HT-29 (cell line): ENCODE results near the gene FMO5. TPM values are rescaled to one million over a fixed set of nuclear protein-coding genes. Genes with fewer than 3 reads are reported as not detected.
"Not testable (repeated sequence)": the region's sequence is repeated elsewhere in the genome, so short reads cannot be mapped to it uniquely, and the experiment has no call there.

ENCODE experiments used
- DNase-seq: peaks from one replicate; pipeline ENCODE4 v3.0.0-alpha.2; 2015; ENCODE audit warnings: low spot score
- total RNA-seq: library from RNA; depleted of rRNA; stranded (reverse); fragments of >200 nt; shearing (Covaris generic); gene quantifications from 2 replicates; pipeline ENCODE4 v1.2.3, GENCODE V29; 2014

Gene FMO5
- total RNA-seq, 1 experiment from 2014 or later: 1.4 TPM

DNA sequence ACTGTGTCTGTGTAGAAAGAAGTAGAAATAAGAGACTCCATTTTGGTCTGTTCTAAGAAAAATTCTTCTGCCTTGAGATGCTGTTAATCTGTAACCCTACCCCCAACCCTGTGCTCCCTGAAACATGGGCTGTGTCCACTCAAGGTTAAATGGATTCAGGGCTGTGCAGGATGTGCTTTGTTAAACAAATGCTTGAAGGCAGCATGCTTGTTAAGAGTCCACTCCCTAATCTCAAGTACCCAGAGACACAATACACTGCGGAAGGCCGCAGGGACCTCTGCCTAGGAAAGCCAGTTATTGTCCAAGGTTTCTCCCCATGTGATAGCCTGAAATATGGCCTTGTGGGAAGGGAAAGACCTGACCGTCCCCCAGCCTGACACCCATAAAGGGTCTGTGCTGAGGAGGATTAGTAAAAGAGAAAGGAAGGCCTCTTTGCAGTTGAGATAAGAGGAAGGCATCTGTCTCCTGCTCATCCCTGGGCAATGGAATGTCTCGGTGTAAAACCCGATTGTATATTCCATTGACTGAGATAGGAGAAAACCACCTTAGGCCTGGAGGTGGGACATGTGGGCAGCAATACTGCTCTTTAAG is 15.1 kb upstream of the FMO5 start:
- DNase-seq: not testable (repeated sequence)

DNA sequence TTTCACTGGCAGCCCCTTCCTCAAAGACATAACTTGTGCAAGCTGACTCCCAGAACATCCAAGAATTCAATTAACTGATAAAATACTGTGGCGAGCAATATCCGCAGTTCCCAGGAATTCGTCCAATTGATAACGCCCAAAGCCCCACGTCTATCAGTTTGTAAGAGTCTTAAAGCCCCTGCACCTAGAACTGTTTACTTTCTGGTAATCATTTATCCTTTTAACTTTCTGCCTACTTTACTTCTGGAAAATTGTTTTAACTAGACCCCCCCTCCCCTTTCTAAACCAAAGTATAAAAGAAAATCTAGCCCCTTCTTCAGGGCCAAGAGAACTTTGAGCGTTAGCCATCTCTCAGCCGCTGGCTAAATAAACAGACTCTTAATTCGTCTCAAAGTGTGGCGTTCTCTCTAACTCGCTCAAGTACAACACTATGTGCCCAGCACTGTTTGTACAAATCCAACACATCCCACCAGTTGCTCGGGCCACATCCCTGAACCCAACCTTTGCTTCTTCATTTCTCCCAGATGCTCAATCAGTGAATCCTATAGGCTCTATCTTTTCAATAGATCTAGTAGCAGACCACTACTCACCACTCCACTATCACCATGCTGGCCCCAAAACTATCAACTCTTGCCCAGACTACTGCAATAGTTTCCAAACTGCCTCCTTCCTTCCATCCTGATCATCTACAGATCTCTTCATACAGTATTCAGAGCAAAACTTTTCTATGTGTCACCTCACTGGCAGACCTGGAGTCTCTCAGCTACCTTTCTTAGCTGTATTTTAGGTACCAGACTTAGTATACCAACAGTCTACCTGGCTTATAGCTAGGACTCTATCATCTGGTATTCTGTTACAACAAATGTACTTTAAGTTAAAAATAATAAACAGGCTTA is 14.0 kb upstream of the FMO5 start:
- DNase-seq: no peak

DNA sequence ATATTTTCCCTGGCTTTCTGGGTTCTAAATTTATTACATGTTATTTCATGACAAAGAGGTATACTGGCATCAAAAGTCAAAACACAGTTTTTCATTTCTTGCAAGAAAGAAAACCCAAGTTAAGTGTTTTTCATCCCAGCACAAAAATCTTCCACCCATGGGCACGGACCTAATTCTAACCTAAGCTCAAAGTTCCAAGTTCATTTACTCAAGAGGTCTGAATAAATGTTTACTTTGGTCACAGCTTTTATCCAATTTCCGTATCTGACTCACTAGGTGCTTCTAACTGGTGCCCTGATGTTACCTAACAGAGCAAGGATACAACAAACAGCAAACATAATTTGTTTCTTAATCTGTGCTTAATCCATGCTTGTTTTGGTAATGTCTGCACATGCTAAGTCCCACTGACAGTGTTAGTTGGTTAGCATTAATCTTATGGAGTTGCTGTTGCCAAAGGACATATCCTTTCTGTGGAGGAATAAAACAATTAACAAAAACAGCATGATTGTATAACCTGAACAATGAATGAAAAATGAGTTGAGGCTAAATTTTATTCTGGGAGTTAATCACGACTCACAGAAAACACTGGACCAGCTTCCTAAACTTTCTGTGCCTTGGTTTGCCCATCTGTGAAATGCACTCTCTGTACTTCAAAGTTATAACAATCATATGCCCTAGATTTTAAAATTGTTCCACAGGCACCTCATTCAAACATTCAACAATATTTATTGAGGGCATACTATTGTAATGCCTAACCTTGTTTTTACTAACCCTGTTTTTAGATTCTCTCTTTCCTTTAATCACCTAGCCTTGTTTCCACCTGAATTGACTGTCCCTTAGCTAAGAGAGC is 13.1 kb upstream of the FMO5 start:
- DNase-seq: peak; percentile 64

DNA sequence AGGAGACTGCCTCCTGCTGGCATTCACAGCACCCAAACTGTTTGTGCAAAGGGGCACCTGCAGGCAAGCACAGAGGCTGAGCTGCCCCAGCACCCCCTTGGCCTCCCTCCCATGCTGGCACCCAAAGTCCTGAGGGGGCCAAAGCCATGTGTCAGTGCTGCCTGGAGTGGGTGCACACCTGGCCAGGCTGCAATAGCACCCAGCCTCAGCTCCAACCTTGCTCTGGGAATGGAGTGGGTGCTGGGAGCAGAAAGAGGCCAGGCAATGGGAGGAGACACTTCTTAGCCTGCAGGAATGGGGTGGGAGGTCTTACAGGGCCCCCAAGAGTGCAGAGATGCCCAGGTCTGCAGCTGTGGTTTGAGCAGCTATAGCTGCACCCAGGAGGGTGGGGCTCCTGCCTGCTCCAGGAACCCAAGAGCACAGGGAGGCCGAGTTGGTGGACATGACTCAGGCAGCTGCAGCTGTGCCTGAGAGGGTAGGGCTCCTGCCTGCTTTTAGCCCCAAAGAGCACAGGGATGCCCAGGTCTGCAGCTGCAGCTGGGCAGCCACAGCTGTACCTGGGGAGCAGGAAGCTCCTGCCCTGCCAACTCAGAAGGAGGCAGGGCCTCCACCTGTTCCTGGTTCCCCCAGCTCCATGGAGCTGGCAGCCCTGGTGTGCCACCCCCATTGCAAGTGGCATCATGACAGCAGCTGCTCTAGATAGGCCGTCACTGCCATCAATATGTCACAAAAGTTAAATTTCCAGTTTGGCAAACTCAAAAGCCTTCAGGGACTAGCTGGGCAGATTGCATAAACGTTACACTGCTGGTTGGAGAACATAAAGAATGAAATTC is 12.0 kb upstream of the FMO5 start:
- peak; percentile 48 for DNase-seq

DNA sequence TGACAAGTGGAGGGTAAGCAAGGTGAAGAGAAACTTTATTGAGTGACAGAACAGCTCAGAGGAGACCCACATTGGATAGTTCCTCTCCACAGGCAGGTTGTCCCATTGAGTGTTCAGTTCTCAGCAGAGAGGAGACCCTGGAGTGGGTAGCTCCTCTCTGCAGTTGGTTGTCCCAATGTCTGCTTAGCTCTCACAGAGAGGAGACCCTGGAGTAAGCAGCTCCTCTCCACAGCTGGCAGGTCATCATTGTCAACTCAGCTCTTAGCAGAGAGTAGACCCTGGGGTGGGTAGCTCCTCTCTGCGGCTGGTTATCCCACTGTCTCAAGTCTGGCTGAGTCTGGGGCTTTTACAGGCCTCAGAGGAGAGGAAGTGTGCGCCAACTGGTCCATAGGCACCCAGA is 11.3 kb upstream of the FMO5 start:
- DNase-seq: no peak

DNA sequence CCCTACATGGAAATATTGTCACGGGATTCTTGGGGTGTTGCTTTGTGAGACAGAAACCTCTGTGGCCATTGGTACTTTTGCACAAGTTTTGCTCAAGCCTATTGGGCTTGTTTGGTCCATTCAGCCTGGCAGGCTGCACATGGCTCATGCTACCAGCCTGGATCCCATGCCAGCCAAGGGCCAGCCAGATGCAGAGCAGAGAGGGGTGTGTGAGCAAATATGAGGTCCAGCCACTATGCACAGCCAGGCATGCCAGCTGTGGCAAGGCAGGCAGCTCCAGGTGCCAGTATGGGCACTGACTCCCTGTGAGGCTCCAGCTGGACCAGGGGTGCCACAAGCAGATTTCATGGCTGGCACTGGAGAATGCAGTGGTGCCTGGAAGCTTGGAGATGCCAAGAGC is 10.7 kb upstream of the FMO5 start:
- no peak for DNase-seq

DNA sequence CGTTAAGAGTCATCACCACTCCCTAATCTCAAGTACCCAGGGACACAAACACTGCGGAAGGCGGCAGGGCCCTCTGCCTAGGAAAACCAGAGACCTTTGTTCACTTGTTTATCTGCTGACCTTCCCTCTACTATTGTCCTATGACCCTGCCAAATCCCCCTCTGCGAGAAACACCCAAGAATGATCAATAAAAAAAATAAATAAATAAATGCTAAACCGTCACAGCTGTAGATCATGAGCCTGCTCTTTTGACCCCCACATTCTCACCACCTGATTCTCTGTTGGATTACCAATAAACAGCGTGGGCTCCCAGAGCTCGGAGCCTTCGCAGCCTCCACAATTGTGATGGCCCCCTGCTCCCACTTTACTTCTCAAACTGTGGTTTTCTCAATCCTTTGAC is 8.8 kb upstream of the FMO5 start:
- DNase-seq: not testable (repeated sequence)

DNA sequence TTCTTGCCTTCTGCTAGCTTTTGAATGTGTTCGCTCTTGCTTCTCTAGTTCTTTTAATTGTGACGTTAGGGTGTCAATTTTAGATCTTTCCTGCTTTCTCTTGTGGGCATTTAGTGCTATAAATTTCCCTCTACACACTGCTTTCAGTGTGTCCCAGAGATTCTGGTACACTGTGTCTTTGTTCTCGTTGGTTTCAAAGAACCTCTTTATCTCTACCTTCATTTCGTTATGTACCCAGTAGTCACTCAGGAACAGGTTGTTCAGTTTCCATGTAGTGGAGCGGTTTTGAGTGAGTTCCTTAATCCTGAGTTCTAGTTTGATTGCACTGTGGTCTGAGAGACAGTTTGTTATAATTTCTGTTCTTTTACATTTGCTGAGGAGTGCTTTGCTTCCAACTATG is 5.9 kb upstream of the FMO5 start:
- DNase-seq: not testable (repeated sequence)

DNA sequence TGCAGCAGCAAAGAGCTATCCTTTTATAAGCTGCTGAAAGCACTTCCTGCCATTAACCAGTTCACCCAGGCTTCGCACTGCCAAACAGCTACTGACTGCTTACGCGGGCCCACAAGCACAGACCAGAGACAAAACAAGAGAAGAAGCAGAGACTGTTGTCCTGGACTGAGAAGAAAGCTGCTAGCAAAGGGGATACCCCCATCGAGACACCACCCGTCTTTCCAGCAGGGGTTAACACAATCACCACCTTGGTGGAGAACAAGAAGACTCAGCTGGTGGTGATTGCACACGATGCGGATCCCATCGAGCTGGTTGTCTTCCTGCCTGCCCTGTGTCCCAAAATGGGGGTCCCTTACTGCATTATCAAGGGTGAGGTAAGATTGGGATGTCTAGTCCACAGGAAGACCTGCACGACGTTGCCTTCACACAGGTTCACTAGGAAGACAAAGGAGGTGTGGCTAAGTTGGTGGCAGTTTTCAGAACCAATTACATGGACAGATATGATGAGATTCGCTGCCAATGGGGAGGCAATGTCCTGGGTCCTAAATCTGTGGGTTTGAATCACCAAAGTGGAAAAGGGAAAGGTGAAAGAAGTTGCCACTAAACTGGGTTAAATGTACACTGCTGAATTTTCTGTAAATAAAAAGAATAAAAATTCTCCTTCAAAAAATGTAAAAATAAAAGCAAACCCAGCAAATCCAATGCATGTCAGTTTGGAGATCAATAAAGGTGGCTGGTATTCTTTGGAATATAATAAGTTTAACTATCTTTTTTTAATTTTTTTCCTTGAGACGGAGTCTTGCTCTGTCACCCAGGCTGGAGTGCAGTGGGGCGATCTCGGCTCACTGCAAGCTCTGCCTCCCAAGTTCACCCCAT is 1.2 kb downstream of the FMO5 start:
- DNase-seq: no peak

DNA sequence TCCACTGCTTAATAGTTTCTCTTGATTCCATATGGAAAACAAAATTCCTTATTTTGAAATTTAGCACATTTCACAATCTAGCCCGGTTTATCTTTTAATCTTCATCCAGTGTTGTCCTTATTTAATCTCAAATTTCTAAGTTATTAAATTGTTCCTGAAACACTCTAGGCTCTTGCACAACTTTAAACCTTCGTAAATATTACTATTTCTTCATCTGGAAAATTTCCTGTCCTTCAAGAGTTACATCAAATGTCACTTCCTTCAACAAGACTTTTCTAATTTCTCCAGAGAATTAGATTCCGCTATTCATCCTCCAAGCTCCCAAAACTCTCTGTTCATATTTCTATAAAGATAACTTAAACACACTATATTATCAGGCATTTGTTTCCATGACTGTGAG is 6.5 kb downstream of the FMO5 start:
- no peak for DNase-seq

DNA sequence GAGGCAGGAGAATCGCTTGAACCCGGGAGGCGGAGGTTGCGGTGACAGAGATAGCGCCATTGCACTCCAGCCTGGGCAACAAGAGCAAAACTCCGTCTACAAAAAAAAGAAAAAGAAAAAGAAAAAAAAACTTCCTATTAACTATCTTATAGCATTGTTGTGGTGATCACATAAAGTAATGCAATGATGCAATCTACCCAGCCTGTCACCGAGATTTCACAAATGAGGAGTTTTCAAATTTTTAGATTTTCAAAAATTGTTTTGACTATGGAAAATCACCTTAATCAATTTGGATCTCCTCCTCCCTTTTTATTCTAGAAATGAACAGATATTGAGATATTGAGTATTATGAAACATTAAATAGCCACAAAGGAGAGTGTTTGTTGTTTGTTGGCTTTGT is 8.0 kb downstream of the FMO5 start:
- no peak for DNase-seq

DNA sequence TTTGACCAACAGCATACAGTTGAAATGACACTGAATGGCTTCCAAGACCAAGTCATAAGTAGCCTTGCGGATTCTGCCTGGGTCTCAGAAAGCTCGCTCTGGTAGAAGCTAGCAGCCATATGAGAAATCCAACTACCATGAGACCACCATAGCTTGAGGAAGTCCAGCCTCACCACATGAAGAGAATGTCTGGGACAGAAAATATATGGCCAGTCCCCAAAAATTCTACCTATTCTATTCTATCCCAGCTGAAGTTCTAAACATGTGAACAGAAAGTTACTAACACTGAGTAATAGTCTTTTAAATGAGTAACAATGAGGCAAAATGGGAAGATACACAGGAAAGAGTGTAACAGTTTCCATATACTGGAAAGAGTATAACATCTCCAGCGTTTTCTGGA is 9.0 kb downstream of the FMO5 start:
- no peak for DNase-seq

DNA sequence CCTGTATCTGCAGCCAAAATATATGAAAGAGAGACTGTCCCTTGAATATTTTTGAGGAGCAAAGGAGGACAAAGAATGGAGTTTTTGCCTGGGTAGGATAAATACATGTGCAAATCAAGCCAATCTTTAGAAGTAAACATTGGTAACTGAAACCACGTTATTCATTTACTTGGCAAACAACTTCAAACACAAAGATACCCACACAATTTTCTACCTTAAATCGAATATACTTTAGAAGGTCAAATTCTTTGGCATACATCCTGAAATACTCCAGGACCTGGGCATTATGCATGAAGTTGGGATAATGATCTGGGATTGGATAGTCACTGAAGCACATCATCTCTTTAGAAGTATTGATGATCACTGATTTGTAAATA is 9.6 kb downstream of the FMO5 start:
- no peak for DNase-seq

DNA sequence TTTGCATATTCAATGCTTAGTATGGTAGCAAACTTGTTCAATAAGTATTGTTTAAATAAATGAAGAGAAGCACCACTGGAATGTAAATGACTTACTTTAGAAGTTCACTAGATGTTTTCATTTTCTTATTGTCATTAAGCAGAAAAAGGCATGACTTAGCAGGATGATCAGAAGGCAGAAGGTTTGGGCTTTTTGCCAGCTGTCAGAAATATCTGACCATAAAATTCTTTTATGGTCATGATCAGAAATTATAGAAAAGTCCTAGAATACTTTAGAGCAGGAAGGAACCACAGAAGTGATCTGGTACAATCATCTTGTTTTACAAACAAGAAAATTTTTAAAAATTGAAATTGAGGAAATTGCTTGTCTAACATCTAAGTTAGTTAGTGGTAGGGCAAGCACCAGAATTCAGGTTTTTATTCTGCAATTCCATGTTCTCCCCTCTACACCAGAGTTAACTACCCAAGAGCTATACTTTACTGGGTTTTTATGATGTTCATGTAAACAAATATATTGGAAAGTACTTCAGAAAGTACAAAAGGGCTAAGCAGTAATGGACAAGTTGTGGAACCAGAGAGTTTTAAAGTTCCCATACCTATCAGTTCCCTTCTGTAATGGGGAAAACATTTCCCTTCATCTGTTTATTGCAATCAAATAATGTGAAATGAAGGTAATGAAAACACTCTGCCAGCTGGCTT is 10.1 kb downstream of the FMO5 start:
- peak; percentile 11 for DNase-seq

DNA sequence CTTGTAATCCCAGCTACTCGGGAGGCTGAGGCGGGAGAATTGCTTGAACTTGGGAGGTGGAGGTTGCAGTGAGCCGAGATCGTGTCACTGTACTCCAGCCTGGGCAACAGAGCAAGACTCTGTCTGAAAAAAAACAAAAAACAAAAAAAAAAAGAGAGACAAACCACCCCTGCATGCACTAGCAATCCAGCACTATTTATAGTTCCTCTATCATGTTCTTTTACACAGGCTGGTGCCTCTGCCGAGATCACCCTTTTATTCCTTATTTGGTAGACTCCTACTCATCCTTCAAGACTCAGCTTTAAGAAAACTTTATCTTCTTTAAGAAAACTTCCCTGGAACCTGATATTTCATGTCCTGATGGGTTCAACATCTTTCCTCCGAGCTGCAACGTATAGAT is 10.8 kb downstream of the FMO5 start:
- no peak for DNase-seq

DNA sequence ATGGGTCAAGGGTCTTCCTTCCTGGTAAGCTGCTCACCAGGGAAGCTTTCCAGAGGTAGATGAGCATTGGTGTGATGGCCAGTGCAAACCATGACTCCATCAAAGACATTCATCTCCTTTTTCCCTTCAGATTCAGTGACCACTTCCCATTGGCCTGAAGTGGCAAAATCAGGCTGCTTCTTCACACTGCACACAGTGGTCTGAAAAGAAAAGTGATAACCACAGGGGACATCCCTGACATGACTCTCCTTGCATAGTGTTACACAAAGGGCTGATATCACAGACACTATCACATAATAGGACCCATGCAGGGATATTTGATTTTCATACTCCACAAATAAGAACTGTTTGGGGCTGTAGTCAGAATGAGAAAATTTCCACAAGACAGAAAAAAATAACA is 11.9 kb downstream of the FMO5 start:
- no peak for DNase-seq

DNA sequence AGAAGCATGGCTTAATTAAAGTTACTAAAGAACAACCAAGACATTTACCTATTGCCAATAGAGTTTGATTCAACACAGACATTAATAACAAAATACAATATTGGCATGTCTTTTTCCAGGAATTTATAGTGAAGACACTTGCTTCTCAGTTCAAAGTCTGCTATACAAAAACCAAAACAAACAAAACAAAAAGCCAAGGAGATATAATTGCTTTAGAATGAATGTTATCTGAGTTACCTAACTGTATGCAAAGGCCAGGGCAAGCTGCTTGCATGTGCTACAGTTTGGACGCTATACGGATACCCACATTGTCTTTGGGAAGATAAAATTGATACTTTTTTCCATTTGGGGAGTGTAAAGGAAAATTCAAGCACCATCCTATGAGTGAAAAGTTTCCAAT is 13.6 kb downstream of the FMO5 start:
- DNase-seq: no peak

DNA sequence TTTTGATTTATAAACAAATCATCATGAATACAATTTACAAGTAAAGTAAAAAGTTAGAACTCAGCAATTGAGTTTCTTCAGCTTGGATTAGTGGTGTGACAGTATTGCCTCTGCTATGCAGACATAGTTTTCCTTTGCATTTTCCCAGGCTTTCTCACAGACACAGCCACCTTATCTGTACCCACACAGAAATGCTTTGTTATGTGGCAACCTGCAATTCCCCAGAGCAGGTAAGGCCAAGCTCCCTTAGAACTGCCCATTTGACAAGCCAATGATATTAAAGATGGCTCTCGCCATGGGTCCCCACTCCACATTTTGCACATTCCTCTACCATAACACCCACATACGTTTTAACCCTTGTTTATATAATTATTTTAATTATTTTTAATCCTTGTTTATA is 14.2 kb downstream of the FMO5 start:
- DNase-seq: no peak

DNA sequence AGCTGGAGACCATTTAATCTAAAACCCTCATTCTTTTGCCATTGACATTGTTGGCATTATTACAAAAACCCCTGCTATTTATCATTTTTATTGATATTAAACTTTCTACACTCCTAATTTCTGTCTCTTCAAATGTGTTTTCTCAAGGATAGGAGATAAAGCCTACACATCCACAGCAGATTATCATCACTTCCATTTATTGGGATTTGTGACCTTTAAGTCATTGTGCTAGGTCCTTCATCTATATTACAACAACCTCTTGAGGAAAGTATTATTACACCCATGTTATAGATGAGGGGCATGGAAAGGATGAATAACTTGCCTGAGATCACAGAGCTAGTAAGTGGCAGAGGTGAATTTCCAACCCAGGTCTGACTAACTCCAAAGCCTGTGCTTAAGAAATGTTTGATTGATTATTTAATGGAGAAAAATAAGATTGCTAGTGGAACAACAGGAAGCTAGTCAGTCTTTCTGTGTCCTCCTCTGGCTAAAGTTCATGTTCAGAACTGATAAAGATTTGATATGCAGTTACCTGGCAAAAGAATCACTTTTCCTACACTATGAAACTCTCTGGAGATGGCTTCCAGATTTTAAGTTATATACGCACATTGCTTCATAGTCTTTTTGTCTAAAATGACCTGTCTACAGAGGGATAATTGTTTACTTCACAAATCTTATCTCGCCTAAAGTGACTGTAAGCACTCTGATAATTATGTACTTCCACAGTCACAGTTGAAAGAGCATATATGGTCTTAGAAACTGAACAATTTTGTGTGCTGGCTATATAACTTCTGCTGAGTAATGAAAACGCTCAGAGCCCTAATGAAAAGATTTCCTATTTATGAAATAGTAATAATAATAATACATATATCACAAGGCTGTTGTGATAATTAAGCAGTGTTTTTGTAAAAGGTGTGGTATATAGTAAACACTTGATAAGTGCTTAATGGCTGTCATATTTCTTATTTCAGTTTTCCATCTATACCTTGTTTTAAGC is 15.0 kb downstream of the FMO5 start:
- no peak for DNase-seq
